Liver (tissue), 9 donors: ENCODE data around the gene COPS2. TPM values are rescaled to one million over a fixed set of nuclear protein-coding genes. Genes with fewer than 3 reads are reported as not detected.

Experiments
- DNase-seq: peaks from one replicate; pipeline ENCODE4 v3.0.0-alpha.2; 2017; ENCODE audit warnings: low spot score
- H3K27ac ChIP-seq, 2 donors: one replicate each; pipeline ENCODE4 v1.7.0; 2013; ENCODE audit warnings: inconsistent platforms in 2 of 2, low read length in 2 of 2, control low read depth in 1 of 2, low read depth in 1 of 2, mild to moderate bottlenecking in 1 of 2
- H3K27me3 ChIP-seq, 4 donors: one replicate each; pipeline versions ENCODE4 v1.6.1 to v1.7.0; 2013; ENCODE audit warnings: low read length in 3 of 4, inconsistent platforms in 1 of 4, mild to moderate bottlenecking in 1 of 4, moderate library complexity in 1 of 4; ENCODE audit not compliant: control insufficient read depth in 4 of 4, insufficient read depth in 4 of 4
- H3K36me3 ChIP-seq, 4 donors: one replicate each; pipeline versions ENCODE4 v1.6.1 to v1.7.0; 2013; ENCODE audit warnings: low read length in 3 of 4, mild to moderate bottlenecking in 3 of 4, low read depth in 1 of 4, moderate library complexity in 1 of 4; ENCODE audit not compliant: control insufficient read depth in 4 of 4, insufficient read depth in 3 of 4
- H3K4me1 ChIP-seq, 4 donors: one replicate each; pipeline versions ENCODE4 v1.6.1 to v1.7.0; 2013; ENCODE audit warnings: low read length in 3 of 4, mild to moderate bottlenecking in 3 of 4, moderate library complexity in 1 of 4; ENCODE audit not compliant: control insufficient read depth in 4 of 4, insufficient read depth in 4 of 4
- H3K4me3 ChIP-seq, 3 donors: one replicate each; pipeline versions ENCODE4 v1.6.1 to v1.7.0; 2013; ENCODE audit warnings: low read length in 3 of 3, control low read depth in 1 of 3, low read depth in 1 of 3, mild to moderate bottlenecking in 1 of 3
- H3K9ac ChIP-seq, 2 donors: one replicate each; pipeline ENCODE4 v1.7.0; 2013; ENCODE audit warnings: low read length in 2 of 2, mild to moderate bottlenecking in 2 of 2, moderate library complexity in 2 of 2, control low read depth in 1 of 2, low read depth in 1 of 2
- H3K9me3 ChIP-seq, 4 donors: one replicate each; pipeline versions ENCODE4 v1.6.1 to v1.7.0; 2013; ENCODE audit warnings: low read length in 3 of 4; ENCODE audit not compliant: control insufficient read depth in 4 of 4
- EGR1 ChIP-seq, 2 donors: IDR thresholded peaks; 2 replicates each; pipeline ENCODE4 v1.6.1; 2016 to 2018; ENCODE audit warnings: antibody characterized with exemption in 2 of 2, low read depth in 2 of 2
- FOXA1 ChIP-seq: IDR thresholded peaks from 2 replicates; pipeline ENCODE4 v1.6.1; 2016; ENCODE audit warnings: antibody characterized with exemption
- FOXA2 ChIP-seq: IDR thresholded peaks from 2 replicates; pipeline ENCODE4 v1.6.1; 2016; ENCODE audit warnings: antibody characterized with exemption
- GABPA ChIP-seq, 2 donors: IDR thresholded peaks in 1 of 2; conservative IDR thresholded peaks in 1 of 2; 2 replicates each; pipeline ENCODE4 v1.6.1; 2016; ENCODE audit warnings: antibody characterized with exemption in 2 of 2, mild to moderate bottlenecking in 1 of 2, moderate library complexity in 1 of 2
- HNF4A ChIP-seq, 2 donors: conservative IDR thresholded peaks; 2 replicates each; pipeline ENCODE4 v1.6.1; 2016; ENCODE audit warnings: antibody characterized with exemption in 2 of 2, mild to moderate bottlenecking in 2 of 2
- HNF4G ChIP-seq: IDR thresholded peaks from 2 replicates; pipeline ENCODE4 v1.6.1; 2016; ENCODE audit warnings: antibody characterized with exemption
- JUND ChIP-seq, 2 donors: IDR thresholded peaks; 2 replicates each; pipeline ENCODE4 v1.6.1; 2016; ENCODE audit warnings: antibody characterized with exemption in 2 of 2
- NR2F2 ChIP-seq: IDR thresholded peaks from 2 replicates; pipeline ENCODE4 v1.6.1; 2016; ENCODE audit warnings: antibody characterized with exemption
- RAD21 ChIP-seq, 2 donors: IDR thresholded peaks; 2 replicates each; pipeline ENCODE4 v1.6.1; 2016; ENCODE audit warnings: antibody characterized with exemption in 2 of 2, mild to moderate bottlenecking in 2 of 2
- RXRA ChIP-seq, 2 donors: IDR thresholded peaks; 2 replicates each; pipeline ENCODE4 v1.6.1; 2017 to 2018; ENCODE audit warnings: antibody characterized with exemption in 2 of 2, mild to moderate bottlenecking in 1 of 2
- SP1 ChIP-seq: IDR thresholded peaks from 2 replicates; pipeline ENCODE4 v1.6.1; 2018; ENCODE audit warnings: antibody characterized with exemption, mild to moderate bottlenecking
- TAF1 ChIP-seq: conservative IDR thresholded peaks from 2 replicates; pipeline ENCODE4 v1.6.1; 2016; ENCODE audit warnings: antibody characterized with exemption, mild to moderate bottlenecking
- YY1 ChIP-seq: IDR thresholded peaks from 2 replicates; pipeline ENCODE4 v1.6.1; 2016; ENCODE audit warnings: antibody characterized with exemption, mild to moderate bottlenecking
- WGBS: extraction: QIAGEN DNeasy Blood & Tissue Kit; methylation state at CpG from one replicate; pipeline ENCODE4 v1.1.7; 2013; 5-methylcytosine and 5-hydroxymethylcytosine counted together
- polyA plus RNA-seq, 2 donors: library from polyadenylated mRNA; stranded (reverse) in 1 of 2; unstranded in 1 of 2; fragments of 200-250 nt in 1 of 2; fragments of >200 nt in 1 of 2; fragmentation: Nextera tagmentation in 1 of 2; extraction: Ambion mirVana in 1 of 2; gene quantifications; one replicate each; pipeline versions ENCODE4 v1.2.1 to v1.2.3, GENCODE V29; 2013 to 2015
- total RNA-seq, 2 donors: library from RNA; depleted of rRNA; stranded (reverse); fragments of >200 nt; gene quantifications; one replicate each; pipeline ENCODE4 v1.2.3, GENCODE V29; 2014
- TF ChIP-seq, protein P1 (sequence below): IDR thresholded peaks from 2 replicates; pipeline ENCODE4 v1.6.1; 2016; ENCODE audit warnings: antibody characterized with exemption
- TF ChIP-seq, protein P2 (sequence below): IDR thresholded peaks from 2 replicates; pipeline ENCODE4 v1.6.1; 2016; ENCODE audit warnings: antibody characterized with exemption
- donor health status: healthy.
- donor health status: healthy.
- donor health status: healthy.
- donor health status: healthy.
- donor health status: healthy.

Gene COPS2
- total and polyA plus RNA-seq, 4 donors, result 14.0 to 36.0 (median 25.5) TPM

DNA sequence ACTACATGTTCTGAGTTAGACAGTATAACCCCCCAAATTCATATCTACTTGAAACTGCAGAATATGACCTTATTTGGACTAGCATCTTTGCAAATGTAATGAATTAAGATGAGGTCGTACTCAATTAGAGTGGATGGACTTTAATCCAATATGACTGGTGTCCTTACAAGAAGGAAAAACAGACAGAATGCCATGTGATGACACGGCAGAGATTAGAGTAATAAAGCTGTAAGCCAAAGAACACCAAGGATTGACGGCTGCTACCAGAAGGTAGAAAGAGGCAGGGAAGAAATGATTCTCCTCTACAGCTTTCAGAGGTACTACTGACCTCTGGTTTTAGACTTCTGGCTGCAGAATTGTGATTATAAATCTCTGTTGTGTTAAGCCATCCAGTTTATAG, 44.9 kb upstream of the COPS2 start:
- Histone ChIP-seq H3K9ac (no peak overlapping the region), H3K4me1 (peaks cover 0 to 5% (median 2%) of the 10 kb centered on the region in 4 donors), H3K27me3 (no peaks in the 10 kb centered on the region), H3K27ac (no peak overlapping the region), H3K4me3 (no peak overlapping the region), H3K9me3 (no peaks in the 10 kb centered on the region), H3K36me3 (peaks cover 2 to 5% (median 4%) of the 10 kb centered on the region in 4 donors)
- TF ChIP-seq YY1 (no peak), TAF1 (no peak), FOXA2 (no peak)
- TF ChIP-seq, protein P1, sequence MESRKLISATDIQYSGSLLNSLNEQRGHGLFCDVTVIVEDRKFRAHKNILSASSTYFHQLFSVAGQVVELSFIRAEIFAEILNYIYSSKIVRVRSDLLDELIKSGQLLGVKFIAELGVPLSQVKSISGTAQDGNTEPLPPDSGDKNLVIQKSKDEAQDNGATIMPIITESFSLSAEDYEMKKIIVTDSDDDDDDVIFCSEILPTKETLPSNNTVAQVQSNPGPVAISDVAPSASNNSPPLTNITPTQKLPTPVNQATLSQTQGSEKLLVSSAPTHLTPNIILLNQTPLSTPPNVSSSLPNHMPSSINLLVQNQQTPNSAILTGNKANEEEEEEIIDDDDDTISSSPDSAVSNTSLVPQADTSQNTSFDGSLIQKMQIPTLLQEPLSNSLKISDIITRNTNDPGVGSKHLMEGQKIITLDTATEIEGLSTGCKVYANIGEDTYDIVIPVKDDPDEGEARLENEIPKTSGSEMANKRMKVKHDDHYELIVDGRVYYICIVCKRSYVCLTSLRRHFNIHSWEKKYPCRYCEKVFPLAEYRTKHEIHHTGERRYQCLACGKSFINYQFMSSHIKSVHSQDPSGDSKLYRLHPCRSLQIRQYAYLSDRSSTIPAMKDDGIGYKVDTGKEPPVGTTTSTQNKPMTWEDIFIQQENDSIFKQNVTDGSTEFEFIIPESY, result no peak
- DNase-seq, result no peak
- WGBS, result 83% methylated on average over 3 of the region's 3 CpGs

DNA sequence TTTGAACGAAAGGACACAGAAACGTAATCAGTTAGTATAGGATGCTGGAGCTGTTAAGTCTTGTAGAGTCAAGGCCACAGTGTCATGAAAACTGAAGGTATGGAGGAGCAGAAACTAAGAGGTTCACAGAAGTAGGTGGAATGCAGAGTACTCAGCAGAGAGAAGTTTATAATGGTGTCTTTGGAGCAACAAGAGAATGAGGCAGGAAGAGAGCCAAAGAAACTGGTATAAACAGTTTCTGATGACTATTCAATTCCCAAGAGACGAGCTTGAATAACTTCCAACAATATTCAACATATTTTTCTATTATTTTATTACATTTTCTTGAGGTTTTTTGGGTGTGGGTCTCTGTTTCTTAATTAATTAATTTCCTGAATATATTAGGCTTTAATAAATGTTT, 44.3 kb upstream of the COPS2 start:
- no peak overlapping the region for H3K27ac ChIP-seq
- no peaks in the 10 kb centered on the region for H3K9me3 ChIP-seq
- H3K4me1 ChIP-seq, result peaks cover 0 to 5% (median 2%) of the 10 kb centered on the region in 4 donors
- no peak for DNase-seq
- 85% methylated on average over 3 of the region's 3 CpGs for WGBS
- H3K4me3 ChIP-seq, result no peak overlapping the region
- TF ChIP-seq EGR1 (IDR thresholded peaks at IDR 0.05; ENCODE audit: low read depth in 2 of 2), result no peak
- TF ChIP-seq TAF1, result no peak
- no peak for TF ChIP-seq JUND (IDR thresholded peaks at IDR 0.05)
- no peak for TF ChIP-seq HNF4G
- TF ChIP-seq NR2F2, result no peak
- no peak for TF ChIP-seq FOXA1
- TF ChIP-seq, protein P2, sequence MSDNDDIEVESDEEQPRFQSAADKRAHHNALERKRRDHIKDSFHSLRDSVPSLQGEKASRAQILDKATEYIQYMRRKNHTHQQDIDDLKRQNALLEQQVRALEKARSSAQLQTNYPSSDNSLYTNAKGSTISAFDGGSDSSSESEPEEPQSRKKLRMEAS, result no peak
- no peak for TF ChIP-seq YY1
- TF ChIP-seq HNF4A (conservative IDR thresholded peaks at IDR 0.05), result no peak
- TF ChIP-seq SP1, result no peak
- TF ChIP-seq RXRA (IDR thresholded peaks at IDR 0.05), result no peak
- no peak for TF ChIP-seq GABPA (IDR thresholded peaks at IDR 0.05 in 1 of 2, conservative IDR thresholded peaks at IDR 0.05 in 1 of 2)
- TF ChIP-seq, protein P1, result no peak
- no peak for TF ChIP-seq RAD21 (IDR thresholded peaks at IDR 0.05)
- no peak overlapping the region for H3K9ac ChIP-seq
- peaks cover 2 to 5% (median 4%) of the 10 kb centered on the region in 4 donors for H3K36me3 ChIP-seq
- no peaks in the 10 kb centered on the region for H3K27me3 ChIP-seq

DNA sequence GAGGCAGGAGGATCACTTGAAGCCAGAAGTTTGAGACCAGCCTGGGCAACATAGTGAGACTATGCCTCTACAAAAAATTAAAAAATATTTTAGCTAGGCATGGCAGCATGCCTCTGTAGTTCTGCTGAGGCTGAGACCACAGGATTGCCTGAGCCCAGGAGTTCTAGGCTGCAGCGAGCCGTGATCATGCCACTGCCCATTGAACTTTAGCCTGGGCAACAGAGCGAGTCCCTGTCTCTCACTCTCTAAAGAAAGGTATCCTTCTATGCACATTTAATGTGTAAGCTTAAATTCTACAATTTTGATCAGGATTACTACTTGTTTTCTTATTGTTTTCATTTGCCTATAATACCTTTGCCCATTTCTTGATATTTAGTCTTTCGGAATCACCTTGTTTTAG, 41.5 kb upstream of the COPS2 start:
- Histone ChIP-seq H3K4me1 (peaks cover 0 to 5% (median 2%) of the 10 kb centered on the region in 4 donors), H3K27me3 (no peaks in the 10 kb centered on the region), H3K9me3 (no peaks in the 10 kb centered on the region), H3K27ac (no peak overlapping the region), H3K36me3 (peaks cover 0 to 1% (median 0%) of the 10 kb centered on the region in 4 donors), H3K9ac (no peak overlapping the region), H3K4me3 (no peak overlapping the region)
- WGBS, result 58% methylated on average over 4 of the region's 4 CpGs
- TF ChIP-seq, protein P2, result no peak
- TF ChIP-seq HNF4A (conservative IDR thresholded peaks at IDR 0.05) (peak; percentile 57 to 62), SP1 (peak; percentile 21), FOXA1 (no peak)
- no peak for DNase-seq
